ENCODE data around the gene SLC38A3. TPM values are rescaled to one million over a fixed set of nuclear protein-coding genes. Genes with fewer than 3 reads are reported as not detected.

The SLC38A3 gene
- total and polyA plus RNA-seq, 9 of the 15 experiments (the other 6 are each of a cell fraction or from before 2014, with no cell fraction given), result 0.09 to 0.38 (median 0.16) TPM; not detected in 6

DNA sequence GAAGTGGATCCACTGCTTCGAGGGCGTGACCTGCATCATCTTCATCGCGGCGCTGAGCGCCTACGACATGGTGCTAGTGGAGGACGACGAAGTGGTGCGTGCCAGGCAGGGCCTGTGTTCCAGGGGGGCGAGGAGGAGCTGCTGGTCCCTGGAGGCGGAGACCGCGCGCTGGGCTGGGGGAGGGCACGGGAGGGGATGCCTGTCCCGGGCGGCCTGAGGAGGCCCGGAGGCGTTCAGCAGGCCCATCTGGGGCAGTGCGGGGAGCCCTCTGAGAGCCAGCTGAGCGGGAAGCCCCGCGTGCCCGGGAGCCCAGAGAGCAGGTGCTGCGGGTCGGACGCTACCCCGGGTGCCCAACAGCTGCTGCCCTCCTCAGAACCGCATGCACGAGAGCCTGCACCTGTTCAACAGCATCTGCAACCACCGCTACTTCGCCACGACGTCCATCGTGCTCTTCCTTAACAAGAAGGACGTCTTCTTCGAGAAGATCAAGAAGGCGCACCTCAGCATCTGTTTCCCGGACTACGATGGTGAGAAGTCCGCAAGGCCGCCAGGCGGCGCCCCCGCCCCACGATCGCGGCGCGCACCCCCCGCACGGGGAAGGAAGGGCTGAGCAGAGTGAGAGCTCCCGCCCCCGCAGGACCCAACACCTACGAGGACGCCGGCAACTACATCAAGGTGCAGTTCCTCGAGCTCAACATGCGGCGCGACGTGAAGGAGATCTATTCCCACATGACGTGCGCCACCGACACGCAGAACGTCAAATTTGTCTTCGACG is 10.8 kb upstream of the SLC38A3 start (continued):
- TF ChIP-seq KHSRP (IDR thresholded peaks at IDR 0.05), result no peak
- no peak for TF ChIP-seq ZC3H4 (CRISPR knock-in tag; IDR thresholded peaks at IDR 0.05; ENCODE audit: borderline replicate concordance)
- TF ChIP-seq, protein P1, sequence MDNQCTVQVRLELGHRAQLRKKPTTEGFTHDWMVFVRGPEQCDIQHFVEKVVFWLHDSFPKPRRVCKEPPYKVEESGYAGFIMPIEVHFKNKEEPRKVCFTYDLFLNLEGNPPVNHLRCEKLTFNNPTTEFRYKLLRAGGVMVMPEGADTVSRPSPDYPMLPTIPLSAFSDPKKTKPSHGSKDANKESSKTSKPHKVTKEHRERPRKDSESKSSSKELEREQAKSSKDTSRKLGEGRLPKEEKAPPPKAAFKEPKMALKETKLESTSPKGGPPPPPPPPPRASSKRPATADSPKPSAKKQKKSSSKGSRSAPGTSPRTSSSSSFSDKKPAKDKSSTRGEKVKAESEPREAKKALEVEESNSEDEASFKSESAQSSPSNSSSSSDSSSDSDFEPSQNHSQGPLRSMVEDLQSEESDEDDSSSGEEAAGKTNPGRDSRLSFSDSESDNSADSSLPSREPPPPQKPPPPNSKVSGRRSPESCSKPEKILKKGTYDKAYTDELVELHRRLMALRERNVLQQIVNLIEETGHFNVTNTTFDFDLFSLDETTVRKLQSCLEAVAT (IDR thresholded peaks at IDR 0.05), result no peak
- TF ChIP-seq, protein P2, sequence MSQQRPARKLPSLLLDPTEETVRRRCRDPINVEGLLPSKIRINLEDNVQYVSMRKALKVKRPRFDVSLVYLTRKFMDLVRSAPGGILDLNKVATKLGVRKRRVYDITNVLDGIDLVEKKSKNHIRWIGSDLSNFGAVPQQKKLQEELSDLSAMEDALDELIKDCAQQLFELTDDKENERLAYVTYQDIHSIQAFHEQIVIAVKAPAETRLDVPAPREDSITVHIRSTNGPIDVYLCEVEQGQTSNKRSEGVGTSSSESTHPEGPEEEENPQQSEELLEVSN (IDR thresholded peaks at IDR 0.05; ENCODE audit: borderline replicate concordance in 1 of 2, extremely low read depth in 1 of 2, insufficient read depth in 1 of 2, insufficient read length in 1 of 2, low read depth in 1 of 2, low read length in 1 of 2, poor library complexity in 1 of 2, severe bottlenecking in 1 of 2), result peak; percentile 64 to 79
- TF ChIP-seq RAD51 (IDR thresholded peaks at IDR 0.05; ENCODE audit: borderline replicate concordance, low read depth), result no peak
- TF ChIP-seq, protein P3, sequence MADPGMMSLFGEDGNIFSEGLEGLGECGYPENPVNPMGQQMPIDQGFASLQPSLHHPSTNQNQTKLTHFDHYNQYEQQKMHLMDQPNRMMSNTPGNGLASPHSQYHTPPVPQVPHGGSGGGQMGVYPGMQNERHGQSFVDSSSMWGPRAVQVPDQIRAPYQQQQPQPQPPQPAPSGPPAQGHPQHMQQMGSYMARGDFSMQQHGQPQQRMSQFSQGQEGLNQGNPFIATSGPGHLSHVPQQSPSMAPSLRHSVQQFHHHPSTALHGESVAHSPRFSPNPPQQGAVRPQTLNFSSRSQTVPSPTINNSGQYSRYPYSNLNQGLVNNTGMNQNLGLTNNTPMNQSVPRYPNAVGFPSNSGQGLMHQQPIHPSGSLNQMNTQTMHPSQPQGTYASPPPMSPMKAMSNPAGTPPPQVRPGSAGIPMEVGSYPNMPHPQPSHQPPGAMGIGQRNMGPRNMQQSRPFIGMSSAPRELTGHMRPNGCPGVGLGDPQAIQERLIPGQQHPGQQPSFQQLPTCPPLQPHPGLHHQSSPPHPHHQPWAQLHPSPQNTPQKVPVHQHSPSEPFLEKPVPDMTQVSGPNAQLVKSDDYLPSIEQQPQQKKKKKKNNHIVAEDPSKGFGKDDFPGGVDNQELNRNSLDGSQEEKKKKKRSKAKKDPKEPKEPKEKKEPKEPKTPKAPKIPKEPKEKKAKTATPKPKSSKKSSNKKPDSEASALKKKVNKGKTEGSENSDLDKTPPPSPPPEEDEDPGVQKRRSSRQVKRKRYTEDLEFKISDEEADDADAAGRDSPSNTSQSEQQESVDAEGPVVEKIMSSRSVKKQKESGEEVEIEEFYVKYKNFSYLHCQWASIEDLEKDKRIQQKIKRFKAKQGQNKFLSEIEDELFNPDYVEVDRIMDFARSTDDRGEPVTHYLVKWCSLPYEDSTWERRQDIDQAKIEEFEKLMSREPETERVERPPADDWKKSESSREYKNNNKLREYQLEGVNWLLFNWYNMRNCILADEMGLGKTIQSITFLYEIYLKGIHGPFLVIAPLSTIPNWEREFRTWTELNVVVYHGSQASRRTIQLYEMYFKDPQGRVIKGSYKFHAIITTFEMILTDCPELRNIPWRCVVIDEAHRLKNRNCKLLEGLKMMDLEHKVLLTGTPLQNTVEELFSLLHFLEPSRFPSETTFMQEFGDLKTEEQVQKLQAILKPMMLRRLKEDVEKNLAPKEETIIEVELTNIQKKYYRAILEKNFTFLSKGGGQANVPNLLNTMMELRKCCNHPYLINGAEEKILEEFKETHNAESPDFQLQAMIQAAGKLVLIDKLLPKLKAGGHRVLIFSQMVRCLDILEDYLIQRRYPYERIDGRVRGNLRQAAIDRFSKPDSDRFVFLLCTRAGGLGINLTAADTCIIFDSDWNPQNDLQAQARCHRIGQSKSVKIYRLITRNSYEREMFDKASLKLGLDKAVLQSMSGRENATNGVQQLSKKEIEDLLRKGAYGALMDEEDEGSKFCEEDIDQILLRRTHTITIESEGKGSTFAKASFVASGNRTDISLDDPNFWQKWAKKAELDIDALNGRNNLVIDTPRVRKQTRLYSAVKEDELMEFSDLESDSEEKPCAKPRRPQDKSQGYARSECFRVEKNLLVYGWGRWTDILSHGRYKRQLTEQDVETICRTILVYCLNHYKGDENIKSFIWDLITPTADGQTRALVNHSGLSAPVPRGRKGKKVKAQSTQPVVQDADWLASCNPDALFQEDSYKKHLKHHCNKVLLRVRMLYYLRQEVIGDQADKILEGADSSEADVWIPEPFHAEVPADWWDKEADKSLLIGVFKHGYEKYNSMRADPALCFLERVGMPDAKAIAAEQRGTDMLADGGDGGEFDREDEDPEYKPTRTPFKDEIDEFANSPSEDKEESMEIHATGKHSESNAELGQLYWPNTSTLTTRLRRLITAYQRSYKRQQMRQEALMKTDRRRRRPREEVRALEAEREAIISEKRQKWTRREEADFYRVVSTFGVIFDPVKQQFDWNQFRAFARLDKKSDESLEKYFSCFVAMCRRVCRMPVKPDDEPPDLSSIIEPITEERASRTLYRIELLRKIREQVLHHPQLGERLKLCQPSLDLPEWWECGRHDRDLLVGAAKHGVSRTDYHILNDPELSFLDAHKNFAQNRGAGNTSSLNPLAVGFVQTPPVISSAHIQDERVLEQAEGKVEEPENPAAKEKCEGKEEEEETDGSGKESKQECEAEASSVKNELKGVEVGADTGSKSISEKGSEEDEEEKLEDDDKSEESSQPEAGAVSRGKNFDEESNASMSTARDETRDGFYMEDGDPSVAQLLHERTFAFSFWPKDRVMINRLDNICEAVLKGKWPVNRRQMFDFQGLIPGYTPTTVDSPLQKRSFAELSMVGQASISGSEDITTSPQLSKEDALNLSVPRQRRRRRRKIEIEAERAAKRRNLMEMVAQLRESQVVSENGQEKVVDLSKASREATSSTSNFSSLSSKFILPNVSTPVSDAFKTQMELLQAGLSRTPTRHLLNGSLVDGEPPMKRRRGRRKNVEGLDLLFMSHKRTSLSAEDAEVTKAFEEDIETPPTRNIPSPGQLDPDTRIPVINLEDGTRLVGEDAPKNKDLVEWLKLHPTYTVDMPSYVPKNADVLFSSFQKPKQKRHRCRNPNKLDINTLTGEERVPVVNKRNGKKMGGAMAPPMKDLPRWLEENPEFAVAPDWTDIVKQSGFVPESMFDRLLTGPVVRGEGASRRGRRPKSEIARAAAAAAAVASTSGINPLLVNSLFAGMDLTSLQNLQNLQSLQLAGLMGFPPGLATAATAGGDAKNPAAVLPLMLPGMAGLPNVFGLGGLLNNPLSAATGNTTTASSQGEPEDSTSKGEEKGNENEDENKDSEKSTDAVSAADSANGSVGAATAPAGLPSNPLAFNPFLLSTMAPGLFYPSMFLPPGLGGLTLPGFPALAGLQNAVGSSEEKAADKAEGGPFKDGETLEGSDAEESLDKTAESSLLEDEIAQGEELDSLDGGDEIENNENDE (IDR thresholded peaks at IDR 0.05; ENCODE audit: low read depth, low read length), result no peak
- TF ChIP-seq STAG1 (CRISPR knock-in tag; IDR thresholded peaks at IDR 0.05; ENCODE audit: borderline replicate concordance), result peak; percentile 89
- no peak for TF ChIP-seq ATF1 (CRISPR knock-in tag; IDR thresholded peaks at IDR 0.05)
- peak; percentile 88 for TF ChIP-seq ATF1 (tag; IDR thresholded peaks at IDR 0.05)
- peak in 1 of 2 experiments; percentile 35; a peak in 2 of 4 replicates for TF ChIP-seq NRF1 (conservative IDR thresholded peaks at IDR 0.05 in 1 of 2, IDR thresholded peaks at IDR 0.05 in 1 of 2)
- TF ChIP-seq ETV6 (IDR thresholded peaks at IDR 0.05; ENCODE audit: borderline replicate concordance in 1 of 2, low read depth in 2 of 2, low read length in 1 of 2), result no peak
- 0 out of 2 replicates have a peak, but pooled peaks have one; percentile 15 for TF ChIP-seq ETV6 (CRISPR knock-in tag; IDR thresholded peaks at IDR 0.05; ENCODE audit: borderline replicate concordance)
- peak; percentile 95 for TF ChIP-seq L3MBTL2 (IDR thresholded peaks at IDR 0.05)
- TF ChIP-seq EGR1 (conservative IDR thresholded peaks at IDR 0.05), result peak; percentile 93

Measured in K562 (cell line).